Hematopoietic multipotent progenitor cell treated with erythropoietin and hydrocortisone succinate and interleukin-3 and kit ligand, for 4 days (in vitro differentiated cells): ENCODE measurements around the gene RANBP10.

Source experiments
- DNase-seq: peaks from one replicate; pipeline ENCODE4 v3.0.0-alpha.2; 2015

Gene RANBP10

GRCh38 chr16:67736858-67737257, 69.5 kb downstream of the RANBP10 start:
- no peak for DNase-seq

GRCh38 chr16:67734731-67735201, 71.6 kb downstream of the RANBP10 start:
- no peak for DNase-seq

GRCh38 chr16:67733734-67734470, 72.5 kb downstream of the RANBP10 start:
- DNase-seq = no peak

GRCh38 chr16:67731753-67732095, 74.6 kb downstream of the RANBP10 start:
- peak; percentile 69 for DNase-seq

GRCh38 chr16:67731071-67731752, 75.1 kb downstream of the RANBP10 start:
- DNase-seq = no peak

GRCh38 chr16:67730326-67730725, 76.0 kb downstream of the RANBP10 start:
- no peak for DNase-seq

- DNase-seq = no peak
Measured at GRCh38 chr16:67729636-67730248, 76.6 kb downstream of the RANBP10 start.

- no peak for DNase-seq
Measured at GRCh38 chr16:67727521-67728485, 78.6 kb downstream of the RANBP10 start.

- DNase-seq = no peak
Measured at GRCh38 chr16:67726106-67727034, 80.0 kb downstream of the RANBP10 start.

GRCh38 chr16:67723911-67724305, 82.5 kb downstream of the RANBP10 start:
- DNase-seq = no peak

GRCh38 chr16:67723151-67723910, 83.0 kb downstream of the RANBP10 start:
- no peak for DNase-seq

GRCh38 chr16:67720236-67720635, 86.1 kb downstream of the RANBP10 start:
- no peak for DNase-seq

GRCh38 chr16:67719778-67720144, 86.6 kb downstream of the RANBP10 start:
- DNase-seq = peak; percentile 73

GRCh38 chr16:67719048-67719777, 87.1 kb downstream of the RANBP10 start, which contains the start of gene GFOD2:
Gene GFOD2, minus strand, starts transcription at chr16:67719316. Its CDS starts 33,601 bp downstream, at chr16:67685715.
- peak; percentile 97 for DNase-seq

GRCh38 chr16:67718668-67719047, 87.7 kb downstream of the RANBP10 start:
- DNase-seq = peak; percentile 28

- DNase-seq = no peak
Measured at GRCh38 chr16:67716097-67716496, 90.3 kb downstream of the RANBP10 start.

GRCh38 chr16:67714522-67714921, 91.8 kb downstream of the RANBP10 start:
- no peak for DNase-seq

GRCh38 chr16:67713647-67714273, 92.6 kb downstream of the RANBP10 start:
- DNase-seq = no peak

- no peak for DNase-seq
Measured at GRCh38 chr16:67710607-67711006, 95.8 kb downstream of the RANBP10 start.

- no peak for DNase-seq
Measured at GRCh38 chr16:67709050-67709449, 97.3 kb downstream of the RANBP10 start.
